Measurements from ENCODE around the gene IFI35. TPM values are rescaled to one million over a fixed set of nuclear protein-coding genes. Genes with fewer than 3 reads are reported as not detected.
"Not testable (repeated sequence)": the region's sequence is repeated elsewhere in the genome, so short reads cannot be mapped to it uniquely, and the experiment has no call there.

Gene IFI35
- total RNA-seq, 1 experiment from 2014 or later, result 26.7 TPM

GRCh38 chr17:43024407-43025289 lies 18.1 kb downstream of the IFI35 start, which contains the start of gene RND2:
TSS of gene RND2 (plus strand) at chr17:43025231. CDS start at chr17:43025348, 117 bp downstream.
- peak; percentile 84 for DNase-seq (ENCODE audit: low read depth)

- no peak for DNase-seq (ENCODE audit: low read depth)
These were observed 18.7 kb downstream of the IFI35 start for GRCh38 chr17:43025290-43025657.

DNA sequence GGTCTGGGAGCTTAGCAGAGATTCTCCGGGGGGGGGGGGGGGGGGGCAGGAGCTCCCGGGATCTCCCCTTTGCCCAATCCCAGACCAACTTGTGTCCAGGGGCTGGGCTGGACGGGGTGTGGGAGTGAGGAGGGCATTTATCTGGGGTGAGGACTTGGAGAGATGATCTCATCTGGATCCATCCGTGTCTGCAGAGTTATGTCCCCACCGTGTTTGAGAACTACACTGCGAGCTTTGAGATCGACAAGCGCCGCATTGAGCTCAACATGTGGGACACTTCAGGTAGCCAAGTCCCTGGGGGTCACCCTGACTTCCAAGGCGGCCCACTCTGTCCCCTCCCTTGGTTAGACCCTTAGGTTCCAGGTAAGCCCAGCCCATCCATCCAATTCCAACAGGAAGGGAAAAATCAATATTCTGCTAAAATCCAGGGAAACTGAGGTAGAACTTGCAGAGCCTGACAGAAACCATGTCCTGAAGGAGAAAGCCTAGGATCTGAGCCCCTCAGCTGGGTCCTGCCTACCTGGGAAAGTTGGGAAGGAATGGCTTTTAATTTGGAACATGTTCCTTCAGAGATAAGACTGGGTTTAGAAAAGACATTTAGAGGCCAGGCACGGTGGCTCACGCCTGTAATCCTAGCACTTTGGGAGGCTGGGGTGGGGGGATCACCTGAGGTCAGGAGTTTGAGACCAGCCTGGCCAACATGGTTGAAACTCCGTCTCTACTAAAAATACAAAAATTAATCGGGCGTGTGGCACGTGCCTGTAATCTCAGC lies 19.4 kb downstream of the IFI35 start:
- no peak for DNase-seq (ENCODE audit: low read depth)

- DNase-seq (ENCODE audit: low read depth), result no peak
These were observed 20.0 kb downstream of the IFI35 start for GRCh38 chr17:43026595-43026994.

DNA sequence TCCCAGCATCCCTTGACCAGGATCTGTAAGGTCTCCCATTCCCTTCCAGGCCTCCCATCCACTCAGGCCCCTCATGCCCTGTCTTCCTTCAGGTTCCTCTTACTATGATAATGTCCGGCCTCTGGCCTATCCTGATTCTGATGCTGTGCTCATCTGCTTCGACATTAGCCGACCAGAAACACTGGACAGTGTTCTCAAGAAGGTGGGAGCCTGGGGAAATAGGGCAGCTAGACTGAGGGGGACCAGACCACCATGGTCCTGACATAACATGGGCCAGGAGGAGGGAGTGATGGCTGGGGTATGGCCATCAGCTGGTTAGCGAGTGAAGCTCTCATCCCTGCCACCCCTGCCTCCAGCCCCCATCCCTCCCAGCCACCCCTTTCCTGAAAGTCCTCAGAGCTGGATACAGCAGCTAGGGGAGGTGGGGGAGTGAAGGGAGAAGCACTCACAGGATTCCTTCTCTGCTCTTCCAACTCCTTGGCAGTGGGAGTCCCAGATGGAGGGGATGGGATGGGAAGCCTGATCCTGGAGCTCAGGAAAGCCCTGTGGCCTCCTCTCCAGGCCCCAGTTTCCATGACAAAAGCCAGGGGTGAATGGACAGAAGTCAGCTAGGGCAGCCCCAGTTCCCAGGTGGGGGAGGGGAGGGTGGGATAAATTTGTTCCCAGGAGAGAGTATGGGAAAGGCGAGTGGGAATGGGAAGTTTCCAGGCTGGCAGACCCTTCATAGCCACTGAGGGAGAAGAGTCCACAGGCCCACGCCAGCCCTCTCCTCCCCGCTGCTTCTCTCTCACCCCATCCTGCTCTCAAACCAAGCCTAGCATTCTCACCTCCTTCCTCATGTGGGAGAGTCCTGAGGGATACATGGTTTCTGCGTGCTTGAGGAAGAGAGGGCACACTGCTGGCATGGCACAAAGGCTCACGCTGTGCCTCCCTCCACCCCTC lies 20.8 kb downstream of the IFI35 start:
- DNase-seq (ENCODE audit: low read depth), result no peak

DNA sequence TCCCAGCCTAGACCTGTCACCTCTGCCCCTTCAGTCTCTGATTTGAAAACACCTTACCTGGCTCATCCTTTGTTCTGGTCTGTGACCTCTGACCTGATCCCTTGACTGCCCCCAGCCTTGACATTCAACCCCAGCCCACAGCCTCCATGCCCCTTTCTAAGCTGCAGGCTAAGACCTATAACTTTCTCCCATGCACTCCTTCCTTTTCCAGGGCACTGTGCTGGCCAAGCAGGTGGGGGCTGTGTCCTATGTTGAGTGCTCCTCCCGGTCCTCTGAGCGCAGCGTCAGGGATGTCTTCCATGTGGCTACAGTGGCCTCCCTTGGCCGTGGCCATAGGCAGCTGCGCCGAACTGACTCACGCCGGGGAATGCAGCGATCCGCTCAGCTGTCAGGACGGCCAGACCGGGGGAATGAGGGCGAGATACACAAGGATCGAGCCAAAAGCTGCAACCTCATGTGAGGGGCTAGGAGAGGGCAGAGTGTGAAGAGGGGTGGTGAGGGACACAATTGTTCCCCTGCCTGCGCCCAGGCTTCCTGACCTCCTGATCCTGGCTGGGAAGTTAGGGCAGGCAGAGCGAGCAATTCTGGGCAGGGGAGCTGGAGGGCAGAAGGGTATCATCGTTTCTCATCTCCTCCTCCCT lies 21.8 kb downstream of the IFI35 start:
- no peak for DNase-seq (ENCODE audit: low read depth)

DNA sequence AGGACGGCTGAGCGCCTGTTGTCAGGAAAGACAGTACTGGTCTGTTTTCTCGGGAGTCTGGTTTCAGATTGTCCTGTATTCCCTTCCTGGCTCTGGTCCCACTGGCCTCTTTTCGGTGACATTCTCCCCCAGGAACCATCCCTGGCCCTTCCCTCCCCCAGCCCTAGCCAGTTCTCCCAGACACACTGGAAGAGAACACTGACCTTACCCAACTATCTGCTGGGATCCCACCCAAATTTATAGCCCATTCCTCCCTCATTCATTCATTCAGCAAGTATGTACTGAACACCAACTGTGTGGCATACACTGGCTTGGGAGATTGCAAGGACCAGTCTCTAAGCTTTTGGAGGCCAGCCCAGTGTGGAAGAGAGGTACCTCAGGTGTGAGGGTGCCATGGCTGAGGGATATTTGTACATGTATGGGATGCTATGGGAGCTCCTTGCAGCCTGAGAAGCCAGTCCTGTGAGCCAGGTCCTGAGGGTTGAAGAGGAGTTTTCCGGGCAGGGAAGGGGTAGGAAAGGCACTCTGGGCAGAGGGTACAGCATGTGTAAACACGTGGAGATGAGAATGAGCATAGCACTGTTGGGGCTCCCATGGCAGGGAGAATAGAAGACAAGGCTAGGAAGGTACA lies 23.7 kb downstream of the IFI35 start:
- no peak for DNase-seq (ENCODE audit: low read depth)

- no peak for DNase-seq (ENCODE audit: low read depth)
These were observed 25.1 kb downstream of the IFI35 start for GRCh38 chr17:43031666-43032065.

DNA sequence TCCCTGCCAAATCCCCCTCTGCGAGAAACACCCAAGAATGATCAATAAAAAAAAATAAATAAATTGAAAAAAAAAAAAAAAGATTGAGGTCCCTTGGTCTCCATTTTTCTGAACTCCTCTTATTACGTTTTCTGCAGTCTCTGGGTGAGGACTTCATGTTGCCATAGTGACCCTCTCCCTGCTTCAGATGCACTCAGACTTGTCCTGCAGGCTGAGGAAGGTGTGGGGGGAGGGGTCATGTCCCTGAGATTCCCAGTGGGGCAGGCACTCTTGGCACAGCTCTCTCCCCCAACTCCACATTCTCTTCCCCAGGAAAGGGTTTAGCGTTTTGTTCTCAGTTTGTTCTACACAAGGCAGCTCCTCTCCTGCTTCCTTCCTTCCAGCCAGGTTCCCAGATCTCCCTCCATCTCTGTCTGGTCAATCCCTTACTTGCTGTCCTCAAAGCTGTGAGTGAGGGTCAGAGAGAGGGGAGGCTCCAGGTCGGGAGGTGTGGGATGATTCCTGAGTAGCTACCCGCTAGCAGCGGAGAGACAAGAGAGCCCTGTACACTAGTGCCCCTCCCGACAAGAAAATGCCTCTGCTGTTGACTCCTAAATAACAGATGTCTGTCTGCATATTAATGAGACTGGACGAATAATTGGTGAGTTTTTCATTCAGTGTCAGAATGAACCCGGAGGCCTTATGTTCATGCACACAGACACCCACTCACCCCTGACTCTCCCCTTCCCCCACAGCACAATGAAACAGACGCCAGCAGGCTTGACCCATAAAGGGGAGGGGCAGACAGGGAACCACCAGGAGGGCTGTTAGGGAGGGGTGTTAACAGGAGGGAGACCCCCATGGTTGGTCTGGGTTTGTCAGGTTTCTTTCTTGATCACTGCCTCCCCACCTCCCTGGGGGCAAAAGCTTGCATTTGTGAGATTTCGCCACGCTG lies 27.6 kb downstream of the IFI35 start:
- DNase-seq (ENCODE audit: low read depth), result no peak

DNA sequence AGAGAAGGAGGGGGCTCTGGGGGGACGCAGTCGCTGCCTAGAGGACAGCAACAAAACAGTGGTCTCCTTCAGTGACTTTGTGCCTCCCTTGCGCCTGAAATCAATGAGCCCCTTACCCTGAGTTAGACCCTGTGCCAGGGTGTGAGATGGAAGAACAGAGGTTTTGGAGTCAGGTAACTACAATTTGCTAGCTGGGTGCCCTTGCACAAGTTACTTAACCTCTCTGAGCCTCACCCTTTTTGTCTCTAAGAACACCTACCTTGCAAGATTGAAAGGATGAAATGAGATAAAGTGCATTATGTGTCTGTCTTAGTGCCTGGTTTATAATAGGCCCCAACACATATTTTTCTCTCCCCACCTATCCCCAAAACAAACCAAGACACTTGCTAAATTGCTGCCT lies 28.3 kb downstream of the IFI35 start:
- DNase-seq (ENCODE audit: low read depth), result no peak

- DNase-seq (ENCODE audit: low read depth), result no peak
These were observed 33.1 kb downstream of the IFI35 start for GRCh38 chr17:43039646-43040045.

DNA sequence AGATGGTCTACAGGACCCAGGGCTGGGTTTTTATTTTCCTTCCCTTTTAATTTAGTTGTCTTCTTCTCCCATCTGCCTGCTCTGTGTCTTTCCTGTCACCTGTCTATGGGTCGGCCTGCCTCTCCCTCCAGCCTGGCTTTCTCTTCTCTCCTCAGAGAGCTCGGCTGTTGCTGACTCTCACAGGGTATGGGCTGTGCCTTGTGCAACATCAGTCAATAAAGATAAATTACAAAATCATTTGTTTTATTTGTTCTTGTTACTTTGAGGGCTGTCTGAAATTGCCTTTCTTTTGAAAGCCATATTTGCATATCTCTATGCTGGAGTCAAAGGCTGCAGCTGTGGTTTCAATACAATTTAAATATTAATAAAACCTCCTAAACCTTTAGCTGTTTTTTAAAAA lies 34.1 kb downstream of the IFI35 start:
- DNase-seq (ENCODE audit: low read depth), result no peak

DNA sequence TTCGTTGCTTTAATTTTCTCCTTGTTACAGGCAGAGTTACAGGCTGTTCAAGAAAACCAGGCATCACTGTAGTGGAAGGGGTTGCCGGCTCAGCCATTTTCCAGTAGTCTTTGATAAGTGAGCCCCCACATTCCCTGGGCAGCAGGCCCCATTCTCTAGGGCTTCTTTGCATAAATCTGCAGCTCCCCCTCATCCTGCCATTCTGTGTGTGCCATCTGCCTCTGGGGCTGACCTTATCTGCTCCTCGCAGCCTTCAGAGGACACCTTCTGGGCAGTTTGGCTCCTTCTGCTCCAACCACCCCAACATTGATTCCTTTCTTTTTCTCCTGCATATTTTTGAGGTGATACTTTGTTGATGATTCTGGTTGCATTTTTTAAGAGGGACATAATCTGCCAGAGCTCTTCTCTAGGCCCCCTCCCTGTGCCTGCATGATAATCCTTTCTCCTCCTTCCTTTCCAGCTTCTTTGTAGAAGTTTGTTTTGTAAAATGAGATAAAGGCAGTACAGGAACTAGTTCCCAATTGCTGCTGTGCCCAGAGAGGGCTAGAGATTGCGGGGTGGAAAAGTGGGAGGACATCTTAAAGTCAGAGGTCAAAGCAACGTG lies 35.5 kb downstream of the IFI35 start:
- no peak for DNase-seq (ENCODE audit: low read depth)

DNA sequence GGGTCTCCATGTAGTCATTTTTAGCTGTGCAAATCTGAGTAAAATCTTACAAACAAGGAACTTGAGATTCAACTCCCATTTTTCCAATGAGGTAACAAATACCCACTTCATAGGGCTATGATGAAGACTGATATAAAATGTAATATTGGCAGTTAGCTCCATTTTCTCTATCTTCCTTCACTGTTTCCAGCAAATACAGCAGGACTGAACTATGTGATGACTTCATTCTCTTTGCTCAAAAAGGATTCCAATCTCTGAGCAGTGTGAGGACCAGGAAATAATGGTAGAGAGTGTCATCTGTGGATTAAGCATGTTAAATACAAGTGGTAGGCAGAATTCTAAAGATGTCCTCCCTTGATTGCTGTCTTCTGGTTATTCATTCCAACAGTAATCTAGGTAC lies 36.7 kb downstream of the IFI35 start:
- no peak for DNase-seq (ENCODE audit: low read depth)

DNA sequence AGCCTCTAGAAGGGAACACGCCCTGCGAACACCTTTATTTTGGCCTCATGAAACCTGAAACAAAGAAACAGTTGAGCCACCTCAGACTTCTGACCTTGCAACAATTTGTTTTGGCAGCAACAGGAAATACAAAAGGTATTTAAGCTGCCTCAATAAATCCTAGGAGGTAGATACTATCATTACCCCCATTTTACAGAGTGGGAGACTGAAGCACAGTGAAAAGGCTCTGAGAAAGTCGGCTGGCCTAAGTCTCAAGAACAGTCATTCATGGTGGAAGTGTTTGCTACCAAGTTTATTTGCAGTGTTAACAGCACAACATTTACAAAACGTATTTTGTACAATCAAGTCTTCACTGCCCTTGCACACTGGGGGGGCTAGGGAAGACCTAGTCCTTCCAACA lies 37.4 kb downstream of the IFI35 start:
- no peak for DNase-seq (ENCODE audit: low read depth)

GRCh38 chr17:43051969-43052368 lies 45.4 kb downstream of the IFI35 start:
- DNase-seq (ENCODE audit: low read depth), result no peak

DNA sequence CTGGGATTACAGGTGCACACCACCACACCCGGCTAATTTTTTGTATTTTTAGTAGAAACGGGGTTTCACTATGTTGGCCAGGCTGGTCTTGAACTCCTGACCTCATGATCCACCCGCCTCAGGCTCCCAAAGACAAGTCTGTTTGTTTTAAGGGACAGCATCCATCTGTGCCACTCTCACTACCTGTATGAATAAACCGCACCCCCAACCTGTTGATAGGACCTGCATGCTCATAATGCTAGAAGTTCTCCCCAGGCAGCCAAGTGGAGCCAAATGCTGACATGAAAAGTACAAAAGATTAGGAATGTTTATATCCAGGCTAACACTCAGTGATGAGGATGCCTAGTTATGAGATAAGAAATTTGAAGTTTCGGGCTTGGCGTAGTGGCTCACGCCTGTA lies 46.4 kb downstream of the IFI35 start:
- not testable (repeated sequence) for DNase-seq (ENCODE audit: low read depth)

DNA sequence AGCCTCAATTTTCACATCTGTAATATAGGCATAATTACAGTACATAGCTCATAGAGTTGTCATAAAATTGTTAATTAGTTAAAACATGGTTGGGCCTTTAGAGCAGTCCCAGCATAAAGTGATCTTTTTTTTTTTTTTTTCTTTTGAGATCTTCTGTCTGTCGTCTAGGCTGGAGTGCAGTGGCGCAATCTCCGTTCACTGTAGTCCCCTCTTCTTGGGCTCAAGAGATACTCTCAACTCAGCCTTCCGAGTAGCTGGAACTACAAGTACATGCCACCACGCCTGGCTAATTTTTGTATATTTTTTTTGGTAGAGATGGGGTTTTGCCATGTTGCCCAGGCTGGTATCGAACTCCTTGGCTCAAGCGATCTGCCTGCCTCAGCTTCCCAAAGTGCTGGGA lies 49.5 kb downstream of the IFI35 start:
- DNase-seq (ENCODE audit: low read depth), result no peak

GRCh38 chr17:43062984-43063638 lies 56.5 kb downstream of the IFI35 start:
- no peak for DNase-seq (ENCODE audit: low read depth)
